Hepatocyte (in vitro differentiated cells): Measurements from ENCODE around the gene PTPN1. TPM values are rescaled to one million over a fixed set of nuclear protein-coding genes. Genes with fewer than 3 reads are reported as not detected.

Source experiments
- DNase-seq: peaks from one replicate; pipeline ENCODE4 v3.0.0-alpha.2; 2016; ENCODE audit warnings: low spot score
- H2AFZ ChIP-seq: fragments of 200-600 bp; sonication (generic); 2 replicates; pipeline ENCODE4 v1.6.0; 2016; ENCODE audit warnings: antibody characterized with exemption, mild to moderate bottlenecking
- H3K27ac ChIP-seq: fragments of 200-600 bp; sonication (generic); 2 replicates; pipeline ENCODE4 v1.5.1; 2016; ENCODE audit warnings: mild to moderate bottlenecking
- H3K27me3 ChIP-seq: fragments of 200-600 bp; sonication (generic); 2 replicates; pipeline ENCODE4 v1.6.1; 2016
- H3K36me3 ChIP-seq: fragments of 200-600 bp; sonication (generic); replicated peaks from 2 replicates; pipeline ENCODE4 v1.5.1; 2016; ENCODE audit warnings: low read depth; ENCODE audit not compliant: insufficient read depth
- H3K4me1 ChIP-seq: fragments of 200-600 bp; sonication (generic); 2 replicates; pipeline ENCODE4 v1.5.1; 2016; ENCODE audit warnings: mild to moderate bottlenecking, moderate library complexity; ENCODE audit not compliant: insufficient read depth
- H3K4me2 ChIP-seq: fragments of 200-600 bp; sonication (generic); 2 replicates; pipeline ENCODE4 v1.6.0; 2016
- H3K4me3 ChIP-seq: fragments of 200-600 bp; sonication (generic); 2 replicates; pipeline ENCODE4 v1.5.1; 2016; ENCODE audit warnings: mild to moderate bottlenecking
- H3K79me2 ChIP-seq: fragments of 200-600 bp; sonication (generic); 2 replicates; pipeline ENCODE4 v1.6.0; 2017; ENCODE audit warnings: mild to moderate bottlenecking
- H3K9me2 ChIP-seq: fragments of 200-600 bp; sonication (generic); replicated peaks from 2 replicates; pipeline ENCODE4 v1.6.0; 2017; ENCODE audit warnings: mild to moderate bottlenecking; ENCODE audit not compliant: insufficient read depth
- H3K9me3 ChIP-seq: fragments of 200-600 bp; sonication (generic); 2 replicates; pipeline ENCODE4 v1.5.1; 2016; ENCODE audit warnings: low read depth, mild to moderate bottlenecking
- H4K20me1 ChIP-seq: fragments of 200-600 bp; sonication (generic); 2 replicates; pipeline ENCODE4 v1.6.0; 2016; ENCODE audit warnings: mild to moderate bottlenecking; ENCODE audit not compliant: insufficient read depth, poor library complexity, severe bottlenecking
- EZH2 ChIP-seq: fragments of 200-600 bp; sonication (generic); IDR thresholded peaks from 2 replicates; pipeline ENCODE4 v1.6.1; 2016; ENCODE audit warnings: antibody characterized with exemption, mild to moderate bottlenecking, borderline replicate concordance
- EZH2phosphoT487 ChIP-seq: fragments of 200-600 bp; sonication (generic); IDR thresholded peaks from one replicate; pipeline ENCODE4 v1.6.1; 2018; ENCODE audit warnings: antibody characterized with exemption, mild to moderate bottlenecking, low read depth, moderate library complexity; ENCODE audit not compliant: unreplicated experiment, severe bottlenecking
- WGBS: methylation state at CpG from one replicate; pipeline ENCODE4 v1.1.6; 2016; ENCODE audit warnings: low lambda C conversion rate; ENCODE audit errors: missing lambda C conversion rate; 5-methylcytosine and 5-hydroxymethylcytosine counted together
- polyA plus RNA-seq: library from polyadenylated mRNA; unstranded; fragments of >200 nt; fragmentation: Nextera tagmentation; extraction: Ambion mirVana; gene quantifications from 2 replicates; pipeline ENCODE4 v1.2.1, GENCODE V29; 2016
- total RNA-seq: library from RNA; depleted of rRNA; stranded (reverse); fragments of >200 nt; gene quantifications from 2 replicates; pipeline ENCODE4 v1.2.3, GENCODE V29; 2014
- TF ChIP-seq, protein P1 (sequence below): fragments of 200-600 bp; sonication (generic); IDR thresholded peaks from 2 replicates; pipeline ENCODE4 v1.5.1; 2016; ENCODE audit warnings: antibody characterized with exemption, mild to moderate bottlenecking; ENCODE audit not compliant: poor library complexity

The PTPN1 gene
- total and polyA plus RNA-seq, 2 experiments from 2014 or later = 22.0 to 32.1 TPM

DNA sequence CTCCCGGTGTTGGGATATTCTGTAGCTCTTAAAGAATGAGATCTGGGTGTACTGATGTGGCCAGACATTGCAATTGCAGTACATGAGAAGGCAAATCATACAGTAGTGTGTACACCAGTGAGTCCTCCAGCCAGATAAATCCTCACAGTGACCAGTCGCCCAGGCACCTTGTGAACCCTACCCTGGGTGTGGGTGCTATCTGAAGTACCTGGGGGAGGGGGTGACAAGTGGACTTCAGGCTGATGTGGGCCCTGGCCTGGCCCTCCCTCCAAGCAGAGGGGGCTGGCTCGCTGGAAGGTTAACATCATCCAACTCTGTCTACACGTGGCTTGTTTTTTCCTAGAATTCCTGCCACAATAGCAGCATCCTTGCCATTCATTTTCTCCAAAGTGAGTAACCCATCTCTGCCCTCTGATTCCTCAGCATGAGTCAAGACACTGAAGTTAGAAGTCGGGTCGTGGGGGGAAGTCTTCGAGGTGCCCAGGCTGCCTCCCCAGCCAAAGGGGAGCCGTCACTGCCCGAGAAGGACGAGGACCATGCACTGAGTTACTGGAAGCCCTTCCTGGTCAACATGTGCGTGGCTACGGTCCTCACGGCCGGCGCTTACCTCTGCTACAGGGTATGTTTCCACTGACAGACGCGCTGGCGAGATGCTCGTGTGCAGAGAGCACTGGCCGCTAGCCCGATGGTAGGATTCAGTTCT is 70.8 kb downstream of the PTPN1 start:
- WGBS = 93% methylated on average over 21 of the region's 21 CpGs
- no peaks in the 10 kb centered on the region for H4K20me1 ChIP-seq
- H3K27me3 ChIP-seq = no peaks in the 10 kb centered on the region
- H3K27ac ChIP-seq = no peak overlapping the region
- H3K4me1 ChIP-seq = no peaks in the 10 kb centered on the region
- no peak overlapping the region for H3K4me2 ChIP-seq
- no peaks in the 10 kb centered on the region for H3K9me2 ChIP-seq
- no peak for DNase-seq
- no peaks in the 10 kb centered on the region for H3K9me3 ChIP-seq
- H3K79me2 ChIP-seq = no peaks in the 10 kb centered on the region
- H3K36me3 ChIP-seq = peaks cover 4% of the 10 kb centered on the region
- no peak overlapping the region for H3K4me3 ChIP-seq
- H2AFZ ChIP-seq = no peak overlapping the region
- no peak for TF ChIP-seq EZH2phosphoT487
- TF ChIP-seq, protein P1, sequence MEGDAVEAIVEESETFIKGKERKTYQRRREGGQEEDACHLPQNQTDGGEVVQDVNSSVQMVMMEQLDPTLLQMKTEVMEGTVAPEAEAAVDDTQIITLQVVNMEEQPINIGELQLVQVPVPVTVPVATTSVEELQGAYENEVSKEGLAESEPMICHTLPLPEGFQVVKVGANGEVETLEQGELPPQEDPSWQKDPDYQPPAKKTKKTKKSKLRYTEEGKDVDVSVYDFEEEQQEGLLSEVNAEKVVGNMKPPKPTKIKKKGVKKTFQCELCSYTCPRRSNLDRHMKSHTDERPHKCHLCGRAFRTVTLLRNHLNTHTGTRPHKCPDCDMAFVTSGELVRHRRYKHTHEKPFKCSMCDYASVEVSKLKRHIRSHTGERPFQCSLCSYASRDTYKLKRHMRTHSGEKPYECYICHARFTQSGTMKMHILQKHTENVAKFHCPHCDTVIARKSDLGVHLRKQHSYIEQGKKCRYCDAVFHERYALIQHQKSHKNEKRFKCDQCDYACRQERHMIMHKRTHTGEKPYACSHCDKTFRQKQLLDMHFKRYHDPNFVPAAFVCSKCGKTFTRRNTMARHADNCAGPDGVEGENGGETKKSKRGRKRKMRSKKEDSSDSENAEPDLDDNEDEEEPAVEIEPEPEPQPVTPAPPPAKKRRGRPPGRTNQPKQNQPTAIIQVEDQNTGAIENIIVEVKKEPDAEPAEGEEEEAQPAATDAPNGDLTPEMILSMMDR = no peak
- TF ChIP-seq EZH2 = no peak

DNA sequence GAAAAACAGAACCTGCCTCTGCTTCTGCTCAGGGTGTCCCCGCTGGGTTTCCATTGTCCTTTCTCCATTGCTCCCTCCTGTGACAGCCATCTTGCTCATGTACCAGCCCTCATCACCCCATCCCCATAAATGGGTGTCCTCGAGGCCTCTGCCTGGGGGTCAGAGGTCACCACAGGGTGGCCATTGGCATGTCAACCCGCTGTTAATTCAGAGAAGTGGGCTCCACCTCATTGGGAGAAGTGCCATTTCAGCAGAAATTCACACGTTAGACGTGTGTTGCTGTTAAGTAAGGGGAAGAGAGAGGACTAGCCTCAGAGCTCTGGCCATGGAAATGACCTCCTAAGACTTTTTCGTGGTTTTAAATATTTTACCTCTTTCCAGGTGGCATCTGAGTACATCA is 71.9 kb downstream of the PTPN1 start:
- Histone ChIP-seq H4K20me1 (no peaks in the 10 kb centered on the region), H3K4me3 (no peak overlapping the region), H3K4me2 (no peak overlapping the region), H3K27ac (no peak overlapping the region), H3K4me1 (no peaks in the 10 kb centered on the region), H3K9me3 (no peaks in the 10 kb centered on the region), H3K27me3 (no peaks in the 10 kb centered on the region), H3K79me2 (no peaks in the 10 kb centered on the region), H3K36me3 (peaks cover 4% of the 10 kb centered on the region), H2AFZ (no peak overlapping the region), H3K9me2 (no peaks in the 10 kb centered on the region)
- TF ChIP-seq EZH2 (no peak), EZH2phosphoT487 (no peak)
- TF ChIP-seq, protein P1 = no peak
- DNase-seq = no peak
- WGBS = 92% methylated on average over 6 of the region's 6 CpGs

DNA sequence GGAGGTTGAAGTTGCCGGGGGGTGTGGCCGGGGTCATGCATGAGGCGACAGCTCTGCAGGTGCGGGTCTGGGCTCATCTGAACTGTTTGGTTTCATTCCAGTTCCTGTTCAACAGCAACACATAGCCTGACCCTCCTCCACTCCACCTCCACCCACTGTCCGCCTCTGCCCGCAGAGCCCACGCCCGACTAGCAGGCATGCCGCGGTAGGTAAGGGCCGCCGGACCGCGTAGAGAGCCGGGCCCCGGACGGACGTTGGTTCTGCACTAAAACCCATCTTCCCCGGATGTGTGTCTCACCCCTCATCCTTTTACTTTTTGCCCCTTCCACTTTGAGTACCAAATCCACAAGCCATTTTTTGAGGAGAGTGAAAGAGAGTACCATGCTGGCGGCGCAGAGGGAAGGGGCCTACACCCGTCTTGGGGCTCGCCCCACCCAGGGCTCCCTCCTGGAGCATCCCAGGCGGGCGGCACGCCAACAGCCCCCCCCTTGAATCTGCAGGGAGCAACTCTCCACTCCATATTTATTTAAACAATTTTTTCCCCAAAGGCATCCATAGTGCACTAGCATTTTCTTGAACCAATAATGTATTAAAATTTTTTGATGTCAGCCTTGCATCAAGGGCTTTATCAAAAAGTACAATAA is 72.5 kb downstream of the PTPN1 start:
- no peaks in the 10 kb centered on the region for H3K4me1 ChIP-seq
- no peak for DNase-seq
- no peaks in the 10 kb centered on the region for H3K9me2 ChIP-seq
- no peaks in the 10 kb centered on the region for H3K27me3 ChIP-seq
- H3K27ac ChIP-seq = no peak overlapping the region
- H3K36me3 ChIP-seq = peaks cover 4% of the 10 kb centered on the region
- H3K9me3 ChIP-seq = no peaks in the 10 kb centered on the region
- no peaks in the 10 kb centered on the region for H3K79me2 ChIP-seq
- no peak overlapping the region for H3K4me3 ChIP-seq
- no peaks in the 10 kb centered on the region for H4K20me1 ChIP-seq
- TF ChIP-seq EZH2phosphoT487 (no peak), EZH2 (no peak)
- TF ChIP-seq, protein P1 = no peak
- 97% methylated on average over 26 of the region's 26 CpGs for WGBS
- no peak overlapping the region for H2AFZ ChIP-seq
- H3K4me2 ChIP-seq = no peak overlapping the region
